GM19240 (cell line): ENCODE measurements around the gene ZNF292.
"Not testable (repeated sequence)": the region's sequence is repeated elsewhere in the genome, so short reads cannot be mapped to it uniquely, and the experiment has no call there.

Experiments
- DNase-seq: peaks from one replicate; pipeline ENCODE4 v3.0.0; 2011; ENCODE audit warnings: low spot score; ENCODE audit not compliant: insufficient read length

Gene ZNF292

GRCh38 chr6:87154993-87155841 lies at the start of gene ZNF292:
ZNF292 (plus strand) TSS chr6:87155565; CDS start chr6:87155592, 27 bp downstream.
- DNase-seq, result peak; percentile 69

GRCh38 chr6:87105823-87106222 lies 49.5 kb upstream of the ZNF292 start:
- DNase-seq, result no peak

DNA sequence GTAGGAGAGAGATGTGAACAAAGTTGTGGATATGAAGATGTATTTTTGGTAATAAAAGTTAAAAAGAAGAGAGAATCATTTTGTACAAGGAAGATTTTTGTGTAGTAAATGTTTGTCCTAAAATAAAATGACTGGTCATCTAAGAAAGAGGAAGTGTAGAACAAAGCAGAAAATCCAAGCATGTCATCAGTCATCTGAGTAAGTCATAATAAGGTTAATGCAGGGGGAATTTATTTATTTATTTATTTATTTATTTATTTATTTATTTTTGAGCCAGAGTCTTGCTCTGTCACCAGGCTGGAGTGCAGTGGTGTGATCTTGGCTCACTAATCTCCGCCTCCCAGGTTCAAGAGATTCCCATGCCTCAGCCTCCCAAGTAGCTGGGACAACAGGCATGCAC lies 44.7 kb upstream of the ZNF292 start:
- DNase-seq, result no peak

GRCh38 chr6:87115402-87116135 lies 39.8 kb upstream of the ZNF292 start:
- no peak for DNase-seq

DNA sequence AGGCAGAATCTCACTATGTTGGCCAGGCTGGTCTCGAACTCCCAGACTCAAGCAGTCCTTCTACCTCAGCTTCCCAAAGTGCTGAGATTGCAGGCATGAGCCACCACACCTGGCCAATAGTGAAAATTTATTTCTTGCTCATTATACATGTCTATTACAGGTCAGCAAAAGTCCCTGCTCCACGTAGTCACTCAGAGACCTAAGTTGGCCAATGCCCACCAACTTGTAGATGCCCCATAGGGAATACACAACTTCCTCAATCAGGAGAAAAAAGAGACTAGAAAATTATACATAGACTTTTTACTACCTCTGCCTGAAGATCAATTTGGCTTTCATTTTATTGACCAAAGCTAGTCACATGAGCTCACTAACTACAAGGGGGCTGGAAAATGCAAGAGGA lies 38.4 kb upstream of the ZNF292 start:
- no peak for DNase-seq

DNA sequence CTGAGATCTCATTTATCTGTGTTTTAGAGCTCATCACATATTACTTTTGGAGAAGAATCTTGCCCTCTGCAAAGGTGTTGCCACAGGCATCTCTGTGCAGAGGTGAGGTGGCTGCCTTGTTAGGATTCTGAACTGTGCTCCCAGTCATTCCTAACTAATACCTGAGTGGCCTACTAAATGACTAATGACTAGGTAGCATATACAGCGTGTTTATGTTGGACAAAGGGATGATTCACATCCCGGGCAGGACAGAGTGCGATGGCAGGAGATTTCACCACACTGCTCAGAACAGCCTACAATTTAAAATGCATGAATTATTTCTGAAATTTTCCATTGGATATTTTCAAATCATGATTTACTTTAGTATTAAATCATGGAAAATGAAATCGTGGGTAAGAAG lies 37.3 kb upstream of the ZNF292 start:
- no peak for DNase-seq

DNA sequence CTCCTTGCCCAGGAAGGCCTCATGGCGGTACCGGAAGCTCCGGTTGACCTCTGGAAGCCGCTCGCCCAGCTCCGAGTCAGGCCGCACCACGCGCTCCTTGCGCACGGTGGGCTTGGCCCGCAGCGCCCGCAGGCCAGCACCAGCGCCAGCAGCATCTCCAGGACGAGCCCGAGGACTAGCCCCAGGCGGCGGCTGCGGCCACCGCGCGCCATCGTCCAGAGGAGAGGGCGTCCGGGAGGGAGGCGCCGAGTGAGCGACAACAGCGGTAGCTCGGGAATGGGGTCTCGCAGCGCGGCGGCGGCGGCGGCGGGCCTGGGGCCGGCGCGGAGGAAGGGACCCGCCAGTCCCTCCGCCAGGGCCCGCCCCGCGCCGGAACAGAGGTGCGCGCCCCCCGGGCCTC lies 32.9 kb upstream of the ZNF292 start:
- DNase-seq, result no peak

GRCh38 chr6:87124074-87124473 lies 31.3 kb upstream of the ZNF292 start:
- no peak for DNase-seq

- DNase-seq, result no peak
These were observed 28.9 kb upstream of the ZNF292 start for GRCh38 chr6:87126501-87126900.

- no peak for DNase-seq
These were observed 27.6 kb upstream of the ZNF292 start for GRCh38 chr6:87127737-87128136.

DNA sequence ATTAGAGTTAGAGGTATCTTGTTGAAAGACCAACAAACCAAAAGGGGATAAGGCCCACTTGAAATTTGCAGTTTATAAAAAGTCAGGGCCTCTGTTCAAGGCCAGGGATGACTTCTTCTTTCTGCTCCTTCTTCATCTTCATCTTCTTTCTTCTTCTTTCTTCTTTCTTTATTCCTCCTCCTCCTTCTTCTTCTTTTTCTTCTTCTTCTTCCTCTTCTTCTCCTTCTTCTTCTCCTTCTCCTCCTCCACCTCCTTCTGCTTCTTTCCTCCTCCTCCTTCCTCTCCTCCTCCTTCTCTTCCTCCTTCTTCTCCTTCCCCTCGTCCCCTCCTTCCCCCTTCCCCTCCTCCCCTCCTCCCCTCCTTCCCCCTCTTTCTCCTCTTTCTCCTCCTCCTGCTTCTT lies 18.4 kb upstream of the ZNF292 start:
- no peak for DNase-seq

DNA sequence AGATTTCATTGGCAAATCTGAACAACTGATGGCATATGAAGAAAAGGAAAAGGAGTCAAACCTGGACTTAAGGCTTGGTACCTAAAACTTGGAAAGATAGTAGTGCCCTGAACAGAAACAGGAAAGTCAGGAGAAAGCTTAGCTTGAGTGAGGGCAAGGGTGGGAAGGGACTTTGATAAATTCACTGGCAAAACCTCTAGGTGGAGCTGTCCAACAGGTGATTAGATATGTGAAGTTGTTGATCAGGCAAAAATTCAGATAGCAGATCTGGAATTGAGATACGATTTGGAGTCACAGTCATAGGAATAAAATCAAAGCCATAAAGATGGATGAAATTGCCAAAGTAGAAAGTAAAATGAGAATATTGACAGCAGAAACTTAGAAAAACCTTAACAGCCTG lies 16.1 kb upstream of the ZNF292 start:
- DNase-seq, result no peak

DNA sequence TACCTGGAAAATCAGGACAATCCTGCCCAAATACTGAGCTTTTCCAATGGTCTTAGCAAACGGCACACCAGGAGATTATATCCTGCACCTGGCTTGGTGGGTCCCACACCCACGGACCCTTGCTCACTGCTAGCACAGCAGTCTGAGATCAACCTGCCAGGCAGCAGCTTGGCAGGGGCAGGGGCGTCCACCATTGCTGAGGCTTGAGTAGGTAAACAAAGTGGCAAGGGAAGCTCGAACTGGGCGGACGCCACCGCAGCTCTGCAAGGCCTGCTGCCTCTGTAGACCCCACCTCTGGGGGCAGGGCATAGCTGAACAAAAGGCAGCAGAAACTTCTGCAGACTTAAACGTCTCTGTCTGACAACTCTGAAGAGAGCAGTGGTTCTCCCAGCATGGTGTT lies 15.4 kb upstream of the ZNF292 start:
- not testable (repeated sequence) for DNase-seq

GRCh38 chr6:87146363-87146762 lies 9.0 kb upstream of the ZNF292 start:
- DNase-seq, result no peak

- no peak for DNase-seq
These were observed 5.0 kb upstream of the ZNF292 start for GRCh38 chr6:87150406-87150805.

- DNase-seq, result no peak
These were observed 3.9 kb upstream of the ZNF292 start for GRCh38 chr6:87151471-87151780.

DNA sequence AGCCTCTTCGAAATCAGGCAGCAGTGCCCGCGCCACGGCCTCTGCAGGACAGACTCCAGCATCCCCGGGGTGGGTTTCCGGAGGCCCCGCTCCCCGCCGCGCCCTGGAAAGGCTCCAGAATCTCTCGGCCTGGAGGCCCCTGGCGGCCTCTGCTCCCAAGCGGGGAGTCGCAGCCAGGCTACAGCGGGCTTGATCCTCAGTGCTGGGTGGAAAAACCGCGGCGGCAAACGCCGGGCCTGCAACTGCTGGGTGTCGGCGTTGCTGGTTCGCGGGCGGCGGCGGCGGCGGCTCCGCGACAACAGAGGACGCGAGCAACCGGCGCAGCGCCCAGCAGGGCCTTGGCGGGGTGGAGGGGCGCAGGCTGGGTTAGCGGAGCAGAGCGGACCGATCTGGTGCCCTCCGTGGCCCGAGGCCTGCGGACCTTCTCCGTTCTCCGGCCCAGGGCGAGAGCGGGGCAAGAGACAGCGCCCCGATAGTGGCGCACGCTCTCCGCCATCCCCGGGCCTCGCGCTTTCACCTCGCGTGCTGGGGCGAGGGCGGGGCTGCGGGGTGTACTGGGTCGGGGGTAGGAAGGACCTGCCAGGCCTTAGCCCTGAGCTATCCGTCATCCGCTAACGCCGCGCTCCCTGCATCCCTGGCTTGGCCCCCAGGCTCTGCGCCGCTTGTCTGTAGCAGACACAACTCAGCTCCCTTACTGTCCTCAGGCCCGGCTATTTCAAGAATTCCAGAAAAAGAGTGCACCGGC lies 3.4 kb upstream of the ZNF292 start:
- DNase-seq, result no peak

DNA sequence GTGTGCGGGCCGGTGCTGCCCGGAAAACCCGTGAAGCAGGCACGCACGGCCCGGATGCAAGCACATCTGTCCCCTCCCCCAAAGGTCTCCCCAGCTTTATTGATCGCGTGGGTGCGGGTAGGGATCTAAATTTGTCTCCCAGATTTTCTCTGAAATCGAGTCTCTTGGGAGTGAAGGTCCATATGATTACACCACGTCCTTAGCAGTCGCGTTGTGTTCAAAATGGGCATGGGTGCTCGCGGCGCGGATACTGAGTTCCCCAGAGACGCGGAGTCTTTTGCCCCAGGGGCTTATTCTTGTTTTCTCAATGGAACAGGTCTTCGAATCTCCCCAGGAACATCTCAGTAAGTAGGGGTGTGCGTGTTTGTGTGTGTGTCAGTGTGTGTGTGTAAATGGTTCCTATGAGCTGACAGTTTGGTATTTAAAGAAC lies 2.8 kb upstream of the ZNF292 start:
- no peak for DNase-seq

DNA sequence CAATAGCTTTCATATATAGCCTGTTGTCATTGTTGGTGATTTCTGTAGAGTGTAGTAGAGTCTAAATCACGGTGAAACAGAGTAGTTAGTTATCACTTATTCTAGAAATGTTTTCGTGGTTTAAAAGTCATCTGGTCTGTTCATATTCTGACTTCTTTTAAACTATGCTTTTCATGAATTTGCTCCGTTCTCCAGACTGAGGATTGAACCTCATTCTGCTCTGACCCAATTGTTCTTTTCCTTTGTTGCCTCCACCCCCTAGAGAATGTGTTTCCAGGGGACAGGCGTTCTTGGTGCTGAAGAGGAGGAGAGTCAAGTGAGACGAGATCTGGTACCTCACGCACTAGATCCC lies 748 bp upstream of the ZNF292 start:
- no peak for DNase-seq

- no peak for DNase-seq
These were observed 764 bp downstream of the ZNF292 start for GRCh38 chr6:87155842-87156815.

- not testable (repeated sequence) for DNase-seq
These were observed 2.2 kb downstream of the ZNF292 start for GRCh38 chr6:87157596-87157995.
